Kidney capillary endothelial cell (primary cell): ENCODE measurements around the gene TMEM145.
"Not testable (repeated sequence)": the region's sequence is repeated elsewhere in the genome, so short reads cannot be mapped to it uniquely, and the experiment has no call there.

ENCODE experiments used
- DNase-seq: peaks from one replicate; pipeline ENCODE4 v3.0.0-alpha.2; 2018; ENCODE audit warnings: low spot score

TMEM145 gene

GRCh38 chr19:42313096-42313839 lies at the start of gene TMEM145:
Gene TMEM145 (plus strand): TSS chr19:42313309. CDS start chr19:42313377, 68 bp downstream.
- no peak for DNase-seq

- not testable (repeated sequence) for DNase-seq
Observed at GRCh38 chr19:42266105-42266504, 47.0 kb upstream of the TMEM145 start.

GRCh38 chr19:42266928-42267603 lies 46.0 kb upstream of the TMEM145 start:
- not testable (repeated sequence) for DNase-seq

DNA sequence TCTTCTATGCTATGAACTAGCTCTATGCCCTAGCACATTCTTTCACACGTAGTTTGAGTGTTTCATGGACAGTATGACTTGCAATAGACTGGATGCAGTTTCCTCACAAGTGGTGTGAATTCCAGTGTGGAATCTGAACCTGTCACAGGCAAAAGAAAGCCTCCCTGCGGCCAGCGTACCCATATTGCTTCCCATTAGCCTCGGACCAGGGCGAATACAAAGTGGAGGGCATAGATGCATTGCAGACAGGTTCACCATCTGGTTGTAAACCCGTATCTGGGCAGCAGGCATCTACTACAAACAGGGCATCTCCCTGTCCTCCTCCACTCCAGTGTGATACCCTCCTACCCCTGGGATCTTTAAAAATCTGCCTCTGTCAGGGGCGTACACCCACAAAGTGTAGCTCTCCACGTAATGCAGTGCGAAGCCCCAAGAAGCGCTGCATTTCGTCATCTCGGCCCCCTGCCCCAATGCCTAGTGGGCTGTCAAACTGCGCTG lies 45.4 kb upstream of the TMEM145 start:
- no peak for DNase-seq

DNA sequence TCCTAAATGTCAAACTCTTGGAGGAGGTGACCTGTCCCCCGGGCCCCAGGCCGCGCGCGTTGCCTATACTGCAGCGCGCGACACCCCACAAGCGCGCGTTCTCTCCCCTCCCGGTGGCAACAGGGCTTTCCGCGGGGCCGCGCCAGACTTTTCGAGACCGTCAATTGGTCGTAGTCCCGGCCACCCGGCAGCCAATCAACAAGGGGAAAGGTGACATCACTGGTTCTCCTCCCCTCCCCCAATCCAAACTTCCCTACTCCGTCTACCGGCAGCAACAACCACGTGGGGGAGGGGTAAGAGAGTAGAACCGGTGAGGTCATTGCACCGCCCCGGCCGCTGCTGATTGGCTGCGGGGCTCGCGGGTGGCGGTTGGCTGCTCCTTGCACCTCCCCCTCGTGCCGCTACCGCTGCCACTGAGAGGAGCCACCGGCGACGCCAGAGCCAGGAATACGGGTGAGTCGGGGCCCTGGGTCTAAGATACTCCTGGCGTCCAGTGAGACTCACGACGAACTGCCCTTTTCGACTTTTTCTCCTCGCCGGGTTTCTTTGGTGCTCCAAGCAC lies 44.9 kb upstream of the TMEM145 start:
- peak; percentile 100 for DNase-seq

- DNase-seq: peak; percentile 100
Observed at GRCh38 chr19:42268704-42269477, 44.2 kb upstream of the TMEM145 start, which contains the start of gene CIC. Gene CIC (plus strand): TSS chr19:42269252. CDS start chr19:42271784, 2,532 bp downstream.

GRCh38 chr19:42269478-42270345 lies 43.4 kb upstream of the TMEM145 start:
- no peak for DNase-seq

GRCh38 chr19:42270346-42271044 lies 42.6 kb upstream of the TMEM145 start:
- DNase-seq: no peak

DNA sequence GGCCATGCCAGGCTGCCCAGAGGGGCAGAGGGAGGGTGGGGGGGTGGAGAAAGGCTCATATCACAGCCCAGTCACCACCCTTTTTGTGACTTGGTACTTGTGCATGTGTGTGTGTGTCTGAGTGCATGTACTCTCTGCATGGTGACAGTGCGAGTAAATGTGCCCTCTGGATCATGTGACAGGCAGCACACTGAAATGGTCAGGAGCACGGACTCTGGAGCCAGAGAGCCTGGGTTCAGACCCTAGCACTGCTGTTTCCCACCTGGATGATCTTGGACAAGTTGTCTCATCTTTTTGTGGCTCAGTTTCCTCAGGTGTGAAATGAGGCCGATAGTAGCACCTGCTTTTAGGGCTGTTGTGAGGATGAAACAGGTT lies 42.1 kb upstream of the TMEM145 start:
- no peak for DNase-seq

DNA sequence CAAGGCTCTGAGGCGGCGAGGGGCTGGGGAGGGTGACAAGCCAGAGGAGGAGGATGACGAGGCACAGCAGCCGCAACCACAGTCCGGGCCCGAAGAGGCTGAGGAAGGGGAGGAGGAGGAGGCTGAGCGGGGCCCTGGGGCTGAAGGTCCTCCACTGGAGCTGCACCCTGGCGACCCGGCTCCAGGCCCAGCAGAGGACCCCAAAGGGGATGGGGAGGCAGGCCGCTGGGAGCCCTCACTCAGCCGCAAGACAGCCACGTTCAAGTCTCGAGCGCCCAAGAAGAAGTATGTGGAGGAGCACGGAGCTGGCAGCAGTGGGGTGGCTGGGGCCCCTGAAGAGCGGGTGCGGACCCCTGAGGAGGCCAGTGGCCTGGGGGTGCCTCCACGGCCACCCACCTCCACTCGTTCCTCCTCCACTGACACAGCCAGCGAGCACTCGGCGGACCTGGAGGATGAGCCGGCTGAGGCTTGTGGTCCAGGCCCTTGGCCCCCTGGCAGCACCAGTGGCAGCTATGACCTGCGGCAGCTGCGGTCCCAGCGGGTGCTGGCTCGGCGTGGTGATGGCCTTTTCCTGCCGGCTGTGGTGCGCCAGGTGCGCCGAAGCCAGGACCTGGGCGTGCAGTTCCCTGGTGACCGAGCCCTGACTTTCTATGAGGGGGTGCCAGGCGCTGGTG lies 41.1 kb upstream of the TMEM145 start:
- DNase-seq: no peak

DNA sequence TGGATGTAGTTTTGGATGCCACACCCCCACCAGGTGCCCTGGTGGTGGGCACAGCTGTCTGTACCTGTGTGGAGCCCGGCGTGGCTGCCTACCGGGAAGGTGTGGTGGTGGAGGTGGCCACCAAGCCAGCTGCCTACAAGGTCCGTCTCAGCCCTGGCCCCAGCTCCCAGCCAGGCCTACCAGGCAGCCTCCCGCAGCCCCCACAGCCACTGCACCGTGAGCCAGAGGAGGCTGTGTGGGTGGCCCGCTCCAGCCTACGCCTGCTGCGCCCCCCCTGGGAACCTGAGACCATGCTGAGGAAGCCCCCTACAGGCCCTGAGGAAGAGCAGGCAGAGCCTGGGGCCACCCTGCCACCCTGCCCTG lies 40.6 kb upstream of the TMEM145 start:
- no peak for DNase-seq

DNA sequence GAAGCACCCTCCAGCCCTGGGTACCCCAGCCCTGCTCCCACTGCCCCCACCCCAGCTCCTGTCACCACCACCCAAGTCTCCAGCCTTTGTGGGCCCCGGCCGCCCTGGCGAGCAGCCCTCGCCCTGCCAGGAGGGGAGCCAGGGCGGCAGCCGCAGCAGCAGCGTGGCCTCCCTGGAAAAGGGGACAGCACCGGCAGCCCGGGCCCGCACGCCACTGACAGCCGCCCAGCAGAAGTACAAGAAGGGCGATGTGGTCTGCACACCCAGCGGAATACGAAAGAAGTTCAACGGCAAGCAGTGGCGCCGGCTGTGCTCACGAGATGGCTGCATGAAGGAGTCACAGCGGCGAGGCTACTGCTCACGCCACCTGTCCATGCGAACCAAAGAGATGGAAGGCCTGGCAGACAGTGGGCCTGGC lies 40.1 kb upstream of the TMEM145 start:
- DNase-seq: no peak

GRCh38 chr19:42273407-42274064 lies 39.6 kb upstream of the TMEM145 start:
- no peak for DNase-seq

DNA sequence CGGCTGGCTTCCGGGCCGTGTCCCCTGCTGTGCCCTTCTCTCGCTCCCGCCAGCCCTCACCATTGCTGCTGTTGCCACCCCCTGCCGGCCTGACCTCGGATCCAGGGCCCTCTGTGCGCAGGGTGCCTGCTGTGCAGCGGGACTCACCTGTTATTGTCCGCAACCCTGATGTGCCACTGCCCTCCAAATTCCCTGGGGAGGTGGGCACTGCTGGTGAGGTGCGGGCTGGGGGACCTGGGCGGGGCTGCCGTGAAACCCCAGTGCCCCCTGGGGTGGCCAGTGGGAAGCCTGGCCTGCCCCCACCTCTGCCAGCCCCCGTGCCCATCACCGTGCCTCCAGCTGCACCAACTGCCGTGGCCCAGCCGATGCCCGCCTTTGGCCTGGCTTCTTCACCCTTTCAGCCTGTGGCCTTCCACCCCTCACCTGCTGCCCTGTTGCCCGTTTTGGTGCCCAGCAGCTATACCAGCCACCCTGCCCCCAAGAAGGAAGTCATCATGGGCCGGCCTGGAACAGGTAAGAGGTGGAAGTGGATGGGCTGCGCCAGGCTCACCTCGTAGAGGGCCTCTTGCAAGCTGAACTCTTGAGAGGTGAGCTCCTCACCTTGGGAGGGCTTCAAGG lies 38.9 kb upstream of the TMEM145 start:
- no peak for DNase-seq

DNA sequence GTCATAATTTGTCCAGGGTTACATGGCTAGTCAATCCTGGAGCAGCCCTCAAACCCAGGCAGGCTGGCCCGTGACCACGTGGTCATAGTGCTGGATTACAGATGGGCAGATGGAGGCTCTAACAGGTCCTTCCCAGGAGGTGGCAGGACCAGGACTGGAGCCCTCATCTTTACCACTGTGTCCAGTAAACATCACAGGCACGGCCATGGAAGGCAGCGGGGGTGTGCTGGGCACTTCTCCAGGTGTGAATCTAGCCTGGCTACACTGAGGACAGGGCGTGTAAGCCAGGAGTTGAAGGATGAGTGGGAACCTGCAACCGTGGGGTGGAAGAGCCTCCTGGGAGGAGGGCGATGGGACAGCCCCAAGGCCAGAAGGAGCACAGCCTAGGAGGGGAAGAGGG lies 38.0 kb upstream of the TMEM145 start:
- no peak for DNase-seq

DNA sequence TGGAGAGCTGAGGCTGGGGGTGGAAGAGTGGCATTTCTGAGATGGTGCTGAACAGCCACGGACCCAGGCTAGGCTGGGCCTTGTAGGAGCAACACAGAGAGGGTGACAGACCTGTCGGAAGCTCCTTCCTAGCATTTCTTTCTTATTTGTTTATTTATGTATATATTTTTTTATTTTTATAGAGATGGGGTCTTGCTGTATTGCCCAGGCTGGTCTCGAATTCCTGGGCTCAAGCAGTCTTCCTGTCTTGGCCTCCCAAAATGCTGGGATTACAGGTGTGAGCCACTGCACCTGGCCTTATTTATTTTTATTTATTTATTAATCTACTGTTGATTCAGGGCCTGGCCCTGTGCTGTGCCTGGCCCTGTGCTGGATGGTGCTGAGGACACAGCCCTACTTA lies 37.6 kb upstream of the TMEM145 start:
- no peak for DNase-seq

DNA sequence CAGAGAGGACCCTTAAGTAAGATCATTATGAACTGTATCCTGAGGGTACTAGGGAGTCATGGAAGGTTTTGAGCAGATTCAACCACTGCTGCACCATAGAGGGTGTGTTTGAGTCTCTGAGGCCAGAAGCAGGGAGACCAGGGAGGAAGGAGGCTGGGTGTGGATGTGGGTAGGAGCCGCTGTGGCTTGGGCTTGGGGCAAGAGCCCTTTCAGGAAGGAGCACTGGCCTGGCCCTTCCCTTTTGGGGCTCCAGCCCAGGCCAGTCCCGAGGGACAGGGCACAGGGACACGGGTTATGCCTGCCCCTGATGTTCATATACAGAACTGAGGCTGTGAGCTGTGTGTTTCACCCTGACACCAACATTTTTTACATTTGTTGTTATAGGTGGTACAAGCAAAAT lies 36.8 kb upstream of the TMEM145 start:
- DNase-seq: no peak

- DNase-seq: no peak
Observed at GRCh38 chr19:42276821-42277220, 36.3 kb upstream of the TMEM145 start.

- DNase-seq: no peak
Observed at GRCh38 chr19:42277821-42278451, 35.2 kb upstream of the TMEM145 start.
